PFSK-1 (cell line): ENCODE results near the gene ZNF407.

Experiments used
- FOXP2 ChIP-seq: optimal IDR thresholded peaks from 2 replicates; pipeline ENCODE3; 2011; ENCODE audit warnings: borderline replicate concordance, control low read depth, inconsistent platforms; ENCODE audit not compliant: insufficient read depth; ENCODE audit errors: extremely low read length, extremely low read depth
- POLR2AphosphoS5 ChIP-seq: IDR thresholded peaks from 2 replicates; pipeline ENCODE4 v1.6.1; 2012; ENCODE audit warnings: low read depth, mild to moderate bottlenecking, control low read depth, low read length, moderate library complexity
- SIN3A ChIP-seq: IDR thresholded peaks from 2 replicates; pipeline ENCODE4 v1.6.1; 2012; ENCODE audit warnings: mild to moderate bottlenecking, low read length, moderate library complexity, borderline replicate concordance; ENCODE audit not compliant: insufficient read depth
- TAF1 ChIP-seq: IDR thresholded peaks from 2 replicates; pipeline ENCODE4 v1.6.1; 2012; ENCODE audit warnings: low read length, control low read depth, borderline replicate concordance; ENCODE audit not compliant: insufficient read depth
- TF ChIP-seq, protein P1 (sequence below), 2 experiments: IDR thresholded peaks; 2 replicates each; pipeline versions ENCODE4 v1.6.1 to v1.8.0; 2011 to 2012; ENCODE audit warnings: low read depth in 2 of 2, low read length in 2 of 2, control low read depth in 1 of 2, inconsistent platforms in 1 of 2, mild to moderate bottlenecking in 1 of 2, moderate library complexity in 1 of 2; ENCODE audit not compliant: insufficient read depth in 1 of 2

The ZNF407 gene

DNA sequence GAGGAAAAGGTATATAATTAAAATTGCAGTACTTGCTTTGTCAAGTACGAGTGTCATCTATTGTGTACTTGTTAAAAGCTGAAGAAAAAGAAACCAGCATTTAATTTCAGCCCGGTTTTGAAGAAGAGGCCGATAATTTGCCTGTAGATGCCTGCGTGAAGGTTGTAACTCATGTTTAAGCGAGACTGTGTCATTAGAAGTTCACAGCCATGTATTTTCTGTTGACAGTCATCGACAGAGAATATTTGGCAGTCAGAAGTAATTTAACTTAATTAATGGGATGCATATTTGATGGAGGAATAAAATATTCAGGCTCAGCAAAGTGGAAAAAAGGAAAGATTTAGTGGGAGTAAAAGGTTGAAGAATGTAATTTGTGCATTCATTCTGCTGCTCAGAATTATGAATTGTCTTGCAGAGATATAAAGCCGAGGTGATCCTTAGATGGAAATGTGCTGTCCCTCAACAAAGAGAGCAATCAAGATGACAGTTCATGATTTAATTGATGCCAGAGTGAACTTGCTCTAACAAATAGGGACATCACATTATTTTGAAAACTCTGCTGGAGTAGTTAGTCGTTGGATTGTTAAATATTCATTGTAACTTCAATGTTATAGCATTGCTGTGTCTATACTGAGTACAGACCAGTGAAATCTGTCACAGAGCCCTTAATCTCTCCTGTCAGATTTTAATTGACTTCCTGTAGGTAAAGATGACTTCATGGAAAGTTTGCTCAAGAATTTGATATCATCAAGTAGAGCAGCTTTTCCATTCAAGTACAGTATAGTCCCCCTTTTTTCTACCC lies 53.9 kb downstream of the ZNF407 start:
- TF ChIP-seq, protein P1, sequence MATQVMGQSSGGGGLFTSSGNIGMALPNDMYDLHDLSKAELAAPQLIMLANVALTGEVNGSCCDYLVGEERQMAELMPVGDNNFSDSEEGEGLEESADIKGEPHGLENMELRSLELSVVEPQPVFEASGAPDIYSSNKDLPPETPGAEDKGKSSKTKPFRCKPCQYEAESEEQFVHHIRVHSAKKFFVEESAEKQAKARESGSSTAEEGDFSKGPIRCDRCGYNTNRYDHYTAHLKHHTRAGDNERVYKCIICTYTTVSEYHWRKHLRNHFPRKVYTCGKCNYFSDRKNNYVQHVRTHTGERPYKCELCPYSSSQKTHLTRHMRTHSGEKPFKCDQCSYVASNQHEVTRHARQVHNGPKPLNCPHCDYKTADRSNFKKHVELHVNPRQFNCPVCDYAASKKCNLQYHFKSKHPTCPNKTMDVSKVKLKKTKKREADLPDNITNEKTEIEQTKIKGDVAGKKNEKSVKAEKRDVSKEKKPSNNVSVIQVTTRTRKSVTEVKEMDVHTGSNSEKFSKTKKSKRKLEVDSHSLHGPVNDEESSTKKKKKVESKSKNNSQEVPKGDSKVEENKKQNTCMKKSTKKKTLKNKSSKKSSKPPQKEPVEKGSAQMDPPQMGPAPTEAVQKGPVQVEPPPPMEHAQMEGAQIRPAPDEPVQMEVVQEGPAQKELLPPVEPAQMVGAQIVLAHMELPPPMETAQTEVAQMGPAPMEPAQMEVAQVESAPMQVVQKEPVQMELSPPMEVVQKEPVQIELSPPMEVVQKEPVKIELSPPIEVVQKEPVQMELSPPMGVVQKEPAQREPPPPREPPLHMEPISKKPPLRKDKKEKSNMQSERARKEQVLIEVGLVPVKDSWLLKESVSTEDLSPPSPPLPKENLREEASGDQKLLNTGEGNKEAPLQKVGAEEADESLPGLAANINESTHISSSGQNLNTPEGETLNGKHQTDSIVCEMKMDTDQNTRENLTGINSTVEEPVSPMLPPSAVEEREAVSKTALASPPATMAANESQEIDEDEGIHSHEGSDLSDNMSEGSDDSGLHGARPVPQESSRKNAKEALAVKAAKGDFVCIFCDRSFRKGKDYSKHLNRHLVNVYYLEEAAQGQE (IDR thresholded peaks at IDR 0.05; ENCODE audit: insufficient read depth in 1 of 2, low read depth in 2 of 2, low read length in 2 of 2): no peak
- no peak for TF ChIP-seq POLR2AphosphoS5
- no peak for TF ChIP-seq TAF1
- no peak for TF ChIP-seq SIN3A
- no peak for TF ChIP-seq FOXP2

DNA sequence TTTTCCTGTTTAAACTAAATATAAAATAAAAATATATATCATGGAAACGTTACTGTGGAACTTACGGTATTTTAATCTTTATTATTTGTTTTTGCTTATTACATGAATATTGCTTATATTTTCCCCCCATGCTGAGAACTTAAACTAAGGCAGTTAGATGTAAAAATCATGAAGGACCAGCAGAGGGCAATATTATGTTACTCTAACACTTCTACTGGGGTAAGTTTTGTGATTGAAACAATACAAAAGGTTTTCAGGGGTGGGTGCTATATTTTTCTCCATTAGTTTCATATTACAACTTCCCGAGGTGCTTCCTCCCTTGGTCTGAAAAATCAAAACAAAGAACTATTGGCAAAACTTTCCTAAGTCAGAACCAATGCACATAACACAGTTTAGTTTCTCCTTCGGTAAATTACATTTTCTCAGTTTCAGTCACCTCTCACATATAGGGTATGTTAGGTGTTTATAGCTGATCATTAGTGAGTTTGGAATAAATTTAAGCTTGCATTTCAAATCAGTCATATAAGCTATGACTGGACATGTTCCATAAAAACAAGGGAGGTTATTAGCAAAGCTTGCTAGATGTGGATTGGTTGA lies 54.8 kb downstream of the ZNF407 start:
- TF ChIP-seq POLR2AphosphoS5 (no peak), SIN3A (no peak), TAF1 (no peak), FOXP2 (no peak)
- TF ChIP-seq, protein P1 (IDR thresholded peaks at IDR 0.05; ENCODE audit: insufficient read depth in 1 of 2, low read depth in 2 of 2, low read length in 2 of 2): no peak

DNA sequence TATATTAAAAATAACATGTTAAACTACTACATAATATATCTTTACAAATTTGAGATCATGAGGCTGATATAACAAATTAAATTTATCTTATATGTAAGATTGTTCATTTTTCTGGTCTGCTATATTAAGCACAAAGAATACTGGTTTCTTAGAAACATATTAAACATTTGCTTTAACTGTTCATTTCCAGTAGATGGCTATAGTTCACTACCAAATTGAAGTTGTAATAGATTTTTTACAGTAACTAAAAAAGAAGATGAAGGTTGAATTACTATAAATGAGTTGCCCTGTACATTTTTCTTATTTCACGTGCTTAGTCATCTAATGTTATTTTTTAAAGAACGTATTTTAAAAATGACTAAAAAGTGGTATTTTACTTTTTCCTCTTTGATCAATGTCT lies 57.0 kb downstream of the ZNF407 start:
- TF ChIP-seq SIN3A (no peak), POLR2AphosphoS5 (no peak), TAF1 (no peak), FOXP2 (no peak)
- TF ChIP-seq, protein P1 (IDR thresholded peaks at IDR 0.05; ENCODE audit: insufficient read depth in 1 of 2, low read depth in 2 of 2, low read length in 2 of 2): no peak

DNA sequence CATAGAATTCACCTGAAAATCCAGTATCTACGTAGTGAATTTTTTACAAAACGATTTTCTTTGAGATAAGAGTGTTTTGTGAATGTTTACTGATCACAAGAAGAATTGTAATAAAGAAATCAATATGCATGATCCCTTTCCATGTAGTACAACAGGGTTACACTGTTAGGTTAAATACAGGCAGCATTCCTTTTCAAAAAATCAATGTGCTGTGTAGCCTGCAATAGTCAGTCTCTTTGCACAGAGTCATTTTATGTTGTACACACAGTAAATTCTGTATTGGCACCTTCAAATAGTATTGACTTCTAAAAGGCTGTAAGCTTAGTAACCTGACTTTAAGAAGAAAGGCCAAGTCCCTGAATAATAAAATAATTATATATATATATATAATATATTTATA lies 63.3 kb downstream of the ZNF407 start:
- TF ChIP-seq, protein P1 (IDR thresholded peaks at IDR 0.05; ENCODE audit: insufficient read depth in 1 of 2, low read depth in 2 of 2, low read length in 2 of 2): no peak
- TF ChIP-seq POLR2AphosphoS5: no peak
- TF ChIP-seq FOXP2: no peak
- TF ChIP-seq SIN3A: no peak
- TF ChIP-seq TAF1: no peak
